Stimulated activated naive B cell treated with anti-CD40 and anti-IgM and Interleukin-4, amounts not matched to agents 10 μg/mL and 1 μg/mL and 100 μg/mL, for 72 hours (primary cell): Measurements from ENCODE around the gene OR4D2.
"Not testable (repeated sequence)": the region's sequence is repeated elsewhere in the genome, so short reads cannot be mapped to it uniquely, and the experiment has no call there.

Experiments used
- ATAC-seq, 2 donors: fragments of 150-1000 bp; cut with Tn5 transposase; replicated peaks; 2 replicates each; pipeline ENCODE4 v1.10.0; 2021; ENCODE audit warnings: moderate library complexity in 1 of 2
- DNase-seq: peaks from one replicate; pipeline ENCODE4 v3.0.0; 2021
- H3K27ac Mint-ChIP-seq: one replicate; pipeline ENCODE4 v1.8.0; 2022; ENCODE audit warnings: mild to moderate bottlenecking, mixed read lengths
- H3K27me3 Mint-ChIP-seq, 2 donors: one replicate each; pipeline ENCODE4 v1.8.0; 2022; ENCODE audit warnings: mixed read lengths in 2 of 2
- H3K36me3 Mint-ChIP-seq, 2 donors: one replicate each; pipeline ENCODE4 v1.8.0; 2022; ENCODE audit warnings: mixed read lengths in 2 of 2, mild to moderate bottlenecking in 1 of 2
- H3K4me1 Mint-ChIP-seq, 2 donors: one replicate each; pipeline ENCODE4 v1.8.0; 2022; ENCODE audit warnings: mixed read lengths in 2 of 2, mild to moderate bottlenecking in 1 of 2
- H3K4me3 Mint-ChIP-seq, 2 donors: one replicate each; pipeline ENCODE4 v1.8.0; 2022; ENCODE audit warnings: mild to moderate bottlenecking in 2 of 2, mixed read lengths in 2 of 2, moderate library complexity in 1 of 2
- H3K9me3 Mint-ChIP-seq, 2 donors: one replicate each; pipeline ENCODE4 v1.8.0; 2022; ENCODE audit warnings: mixed read lengths in 2 of 2, mild to moderate bottlenecking in 1 of 2

The OR4D2 gene

GRCh38 chr17:58166682-58167081, at the start of gene OR4D2:
Gene OR4D2 (plus strand): TSS chr17:58166982. CDS start chr17:58169656, 2,674 bp downstream.
- no peak within 1 kb of the TSS for H3K4me3 Mint-ChIP-seq

GRCh38 chr17:58117382-58117781, 49.4 kb upstream of the OR4D2 start:
- no peak for ATAC-seq
- H3K27me3 Mint-ChIP-seq = peaks cover 31 to 49% of the 10 kb centered on the region in 2 donors
- H3K4me3 Mint-ChIP-seq = no peak overlapping the region
- no peaks in the 10 kb centered on the region for H3K9me3 Mint-ChIP-seq
- no peak for DNase-seq
- H3K27ac Mint-ChIP-seq = no peak overlapping the region
- H3K4me1 Mint-ChIP-seq = no peaks in the 10 kb centered on the region
- H3K36me3 Mint-ChIP-seq = no peaks in the 10 kb centered on the region

More at GRCh38 chr17:58166682-58167081, at the start of gene OR4D2:
- H3K9me3 Mint-ChIP-seq = peaks cover 0 to 4% of the 10 kb centered on the region in 2 donors
- peaks cover 0 to 4% of the 10 kb centered on the region in 2 donors for H3K36me3 Mint-ChIP-seq
- no peak for DNase-seq
- no peak for ATAC-seq
- H3K4me1 Mint-ChIP-seq = no peaks in the 10 kb centered on the region
- H3K27ac Mint-ChIP-seq = no peak within 1 kb of the TSS
- H3K27me3 Mint-ChIP-seq = peaks cover 45 to 54% of the 10 kb centered on the region in 2 donors

- Mint-ChIP-seq H3K4me3 (no peak overlapping the region), H3K9me3 (no peaks in the 10 kb centered on the region), H3K4me1 (no peaks in the 10 kb centered on the region), H3K27me3 (peaks cover 36 to 43% of the 10 kb centered on the region in 2 donors), H3K36me3 (no peaks in the 10 kb centered on the region), H3K27ac (no peak overlapping the region)
- ATAC-seq (no peak), DNase-seq (no peak)
These were observed 47.3 kb upstream of the OR4D2 start for GRCh38 chr17:58119491-58119890.

- no peaks in the 10 kb centered on the region for H3K9me3 Mint-ChIP-seq
- no peak overlapping the region for H3K27ac Mint-ChIP-seq
- no peak for ATAC-seq
- H3K4me1 Mint-ChIP-seq = no peaks in the 10 kb centered on the region
- H3K27me3 Mint-ChIP-seq = peaks cover 33 to 39% of the 10 kb centered on the region in 2 donors
- no peak overlapping the region for H3K4me3 Mint-ChIP-seq
- H3K36me3 Mint-ChIP-seq = no peaks in the 10 kb centered on the region
- no peak for DNase-seq
These were observed 46.5 kb upstream of the OR4D2 start for GRCh38 chr17:58120195-58120822.

DNA sequence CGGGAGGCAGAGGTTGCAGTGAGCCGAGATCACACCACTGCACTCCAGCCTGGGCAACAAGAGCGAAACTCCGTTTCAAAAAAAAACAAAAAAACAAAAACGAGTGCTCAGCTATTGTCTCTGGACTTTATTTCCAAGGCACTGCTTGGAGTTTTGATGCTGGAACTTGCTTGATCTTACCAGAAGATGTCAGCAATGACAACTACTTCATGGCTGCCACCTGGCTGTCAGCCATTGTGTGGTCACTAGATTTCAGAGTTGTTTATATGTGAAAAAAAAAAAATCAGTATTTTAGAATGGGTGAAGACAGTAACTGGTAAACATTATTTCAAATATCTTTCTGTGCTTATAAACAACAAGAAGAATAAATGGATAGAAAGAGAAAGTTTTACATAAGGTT, 44.9 kb upstream of the OR4D2 start:
- H3K9me3 Mint-ChIP-seq = no peaks in the 10 kb centered on the region
- no peak overlapping the region for H3K4me3 Mint-ChIP-seq
- DNase-seq (no peak), ATAC-seq (no peak)
- no peaks in the 10 kb centered on the region for H3K4me1 Mint-ChIP-seq
- no peaks in the 10 kb centered on the region for H3K36me3 Mint-ChIP-seq
- no peak overlapping the region for H3K27ac Mint-ChIP-seq
- peaks cover 33 to 37% of the 10 kb centered on the region in 2 donors for H3K27me3 Mint-ChIP-seq

DNA sequence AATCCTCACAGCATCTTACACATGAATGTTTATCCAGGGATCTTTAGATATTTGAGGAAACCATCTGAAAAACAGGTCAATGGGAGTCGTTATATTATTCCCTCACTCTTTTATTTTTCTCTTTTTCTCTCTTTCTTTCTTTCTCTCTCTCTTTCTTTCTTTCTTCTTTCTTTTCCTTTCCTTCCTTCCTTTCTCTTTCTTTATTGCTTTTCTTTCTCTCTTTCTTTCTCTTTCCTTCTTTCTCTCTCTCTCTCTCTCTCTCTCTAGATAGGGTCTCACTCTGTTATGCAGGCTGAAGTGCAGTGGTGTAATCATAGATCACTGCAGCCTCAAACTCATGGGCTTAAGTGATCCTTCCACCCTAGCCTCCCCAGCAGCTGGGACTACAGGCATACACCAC, 38.9 kb upstream of the OR4D2 start:
- H3K27me3 Mint-ChIP-seq = peaks cover 33 to 49% of the 10 kb centered on the region in 2 donors
- ATAC-seq (no peak), DNase-seq (no peak)
- H3K27ac Mint-ChIP-seq = no peak overlapping the region
- H3K9me3 Mint-ChIP-seq = no peaks in the 10 kb centered on the region
- H3K4me1 Mint-ChIP-seq = no peaks in the 10 kb centered on the region
- no peak overlapping the region for H3K4me3 Mint-ChIP-seq
- H3K36me3 Mint-ChIP-seq = no peaks in the 10 kb centered on the region

GRCh38 chr17:58132697-58133096, 34.1 kb upstream of the OR4D2 start:
- Mint-ChIP-seq H3K27me3 (peaks cover 51 to 76% of the 10 kb centered on the region in 2 donors), H3K9me3 (peaks cover 6 to 13% of the 10 kb centered on the region in 2 donors)
- ATAC-seq, DNase-seq, H3K27ac Mint-ChIP-seq, H3K4me1 Mint-ChIP-seq, H3K4me3 Mint-ChIP-seq, H3K36me3 Mint-ChIP-seq: not testable (repeated sequence)

GRCh38 chr17:58136669-58137279, 30.0 kb upstream of the OR4D2 start:
- no peaks in the 10 kb centered on the region for H3K36me3 Mint-ChIP-seq
- DNase-seq (no peak), ATAC-seq (no peak)
- H3K4me3 Mint-ChIP-seq = no peak overlapping the region
- H3K4me1 Mint-ChIP-seq = peaks cover 2 to 6% of the 10 kb centered on the region in 2 donors
- H3K9me3 Mint-ChIP-seq = peaks cover 6 to 13% of the 10 kb centered on the region in 2 donors
- peaks cover 48 to 76% of the 10 kb centered on the region in 2 donors for H3K27me3 Mint-ChIP-seq
- H3K27ac Mint-ChIP-seq = no peak overlapping the region

DNA sequence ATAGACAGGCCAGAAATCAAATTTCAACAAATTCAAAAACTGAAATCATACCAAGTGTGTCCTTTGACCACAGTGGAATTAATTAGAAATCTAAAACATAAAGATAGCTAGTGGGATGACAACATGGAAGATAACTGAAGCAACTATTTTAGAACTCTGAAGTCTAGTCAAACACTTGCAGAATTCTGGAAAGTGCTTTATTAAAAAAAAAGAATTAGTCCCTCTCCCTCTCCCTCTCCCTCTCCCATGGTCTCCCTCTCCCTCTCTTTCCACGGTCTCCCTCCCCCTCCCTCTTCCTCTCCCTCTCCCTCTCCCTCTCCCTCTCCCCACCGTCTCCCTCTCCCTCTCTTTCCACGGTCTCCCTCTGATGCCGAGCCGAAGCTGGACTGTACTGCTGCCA, 25.3 kb upstream of the OR4D2 start:
- Mint-ChIP-seq H3K9me3 (peaks cover 25 to 26% of the 10 kb centered on the region in 2 donors), H3K27me3 (peaks cover 40 to 69% of the 10 kb centered on the region in 2 donors), H3K4me1 (no peaks in the 10 kb centered on the region), H3K27ac (no peak overlapping the region), H3K4me3 (no peak overlapping the region), H3K36me3 (peaks cover 6 to 9% of the 10 kb centered on the region in 2 donors)
- ATAC-seq = no peak
- DNase-seq = no peak

DNA sequence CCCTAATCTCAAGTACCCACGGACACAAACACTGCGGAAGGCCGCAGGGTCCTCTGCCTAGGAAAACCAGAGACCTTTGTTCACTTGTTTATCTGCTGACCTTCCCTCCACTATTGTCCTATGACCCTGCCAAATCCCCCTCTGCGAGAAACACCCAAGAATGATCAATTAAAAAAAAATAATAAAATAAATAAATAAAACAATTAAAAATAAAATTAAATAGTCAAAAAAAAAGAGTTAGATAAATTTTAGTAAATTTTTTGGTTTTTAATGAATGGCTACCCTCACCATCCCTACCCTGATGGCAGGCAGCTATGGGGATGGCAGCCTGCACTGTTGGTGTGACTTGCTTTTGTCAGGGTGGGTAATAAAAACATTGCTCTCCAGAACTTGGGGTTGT, 23.4 kb upstream of the OR4D2 start:
- not testable (repeated sequence) for ATAC-seq, DNase-seq, H3K27ac Mint-ChIP-seq, H3K36me3 Mint-ChIP-seq, H3K4me1 Mint-ChIP-seq, H3K4me3 Mint-ChIP-seq
- Mint-ChIP-seq H3K9me3 (peaks cover 20 to 28% of the 10 kb centered on the region in 2 donors), H3K27me3 (peaks cover 34 to 66% of the 10 kb centered on the region in 2 donors)

DNA sequence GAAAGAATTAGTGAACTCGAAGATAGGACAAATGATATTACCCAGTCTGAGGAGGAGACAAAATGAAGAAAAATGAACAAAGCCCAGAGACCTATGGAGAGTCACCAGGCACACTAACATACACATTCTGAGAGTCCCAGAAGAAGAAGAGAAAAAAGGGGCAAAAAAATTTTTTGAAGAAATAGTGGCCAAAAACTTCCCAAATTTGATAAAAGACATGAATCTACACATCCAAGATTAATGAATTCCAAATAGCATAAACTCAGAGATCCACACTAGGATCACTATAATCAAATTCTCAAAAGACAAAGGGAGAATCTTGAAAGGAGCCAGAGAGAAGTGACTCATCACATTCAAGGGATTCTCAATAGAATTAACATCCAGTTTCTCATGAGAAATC, 22.0 kb upstream of the OR4D2 start:
- no peak overlapping the region for H3K27ac Mint-ChIP-seq
- ATAC-seq (no peak), DNase-seq (no peak)
- peaks cover 43 to 65% of the 10 kb centered on the region in 2 donors for H3K27me3 Mint-ChIP-seq
- no peaks in the 10 kb centered on the region for H3K4me1 Mint-ChIP-seq
- peaks cover 6 to 9% of the 10 kb centered on the region in 2 donors for H3K36me3 Mint-ChIP-seq
- H3K9me3 Mint-ChIP-seq = peaks cover 20 to 28% of the 10 kb centered on the region in 2 donors
- H3K4me3 Mint-ChIP-seq = no peak overlapping the region

- H3K9me3 Mint-ChIP-seq = peaks cover 20 to 28% of the 10 kb centered on the region in 2 donors
- H3K4me3 Mint-ChIP-seq = no peak within 1 kb of the TSS
- H3K36me3 Mint-ChIP-seq = peaks cover 6 to 9% of the 10 kb centered on the region in 2 donors
- DNase-seq = no peak
- peaks cover 0 to 7% of the 10 kb centered on the region in 2 donors for H3K4me1 Mint-ChIP-seq
- no peak for ATAC-seq
- no peak within 1 kb of the TSS for H3K27ac Mint-ChIP-seq
- H3K27me3 Mint-ChIP-seq = peaks cover 42 to 51% of the 10 kb centered on the region in 2 donors
These were observed 18.8 kb upstream of the OR4D2 start, which contains the start of gene OR4D1 for GRCh38 chr17:58147930-58148434. Gene OR4D1 (plus strand): TSS chr17:58148384. CDS start chr17:58155154, 6,770 bp downstream.

DNA sequence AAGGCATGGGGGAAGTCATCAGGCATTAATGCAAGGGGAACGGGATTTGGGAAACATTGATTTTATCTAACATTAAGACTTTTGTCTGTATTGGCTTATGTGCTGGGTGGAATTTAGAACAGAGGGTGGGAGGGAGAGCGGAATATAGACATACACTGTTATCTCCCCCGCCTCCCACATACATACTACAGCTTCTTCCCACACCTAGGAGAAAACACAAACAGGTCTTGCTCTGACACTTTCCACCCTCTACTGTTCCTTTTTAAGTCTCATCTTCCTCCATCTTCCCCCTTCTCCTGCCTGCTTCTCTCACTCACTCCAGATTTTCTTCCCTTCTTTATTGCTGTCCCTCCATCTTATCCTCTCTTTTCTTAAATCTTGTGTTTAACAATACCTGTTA, 18.2 kb upstream of the OR4D2 start:
- Mint-ChIP-seq H3K4me1 (peaks cover 0 to 9% of the 10 kb centered on the region in 2 donors), H3K27ac (no peak overlapping the region), H3K36me3 (peaks cover 6 to 9% of the 10 kb centered on the region in 2 donors), H3K9me3 (peaks cover 20 to 28% of the 10 kb centered on the region in 2 donors), H3K4me3 (no peak overlapping the region), H3K27me3 (peaks cover 41 to 50% of the 10 kb centered on the region in 2 donors)
- DNase-seq (no peak), ATAC-seq (no peak)

- Mint-ChIP-seq H3K27ac (no peak overlapping the region), H3K36me3 (peaks cover 0 to 2% of the 10 kb centered on the region in 2 donors), H3K4me3 (no peak overlapping the region), H3K9me3 (peaks cover 9 to 13% of the 10 kb centered on the region in 2 donors), H3K4me1 (peaks cover 0 to 9% of the 10 kb centered on the region in 2 donors), H3K27me3 (peaks cover 34 to 47% of the 10 kb centered on the region in 2 donors)
- DNase-seq (no peak), ATAC-seq (no peak)
These were observed 16.4 kb upstream of the OR4D2 start for GRCh38 chr17:58150394-58150793.

DNA sequence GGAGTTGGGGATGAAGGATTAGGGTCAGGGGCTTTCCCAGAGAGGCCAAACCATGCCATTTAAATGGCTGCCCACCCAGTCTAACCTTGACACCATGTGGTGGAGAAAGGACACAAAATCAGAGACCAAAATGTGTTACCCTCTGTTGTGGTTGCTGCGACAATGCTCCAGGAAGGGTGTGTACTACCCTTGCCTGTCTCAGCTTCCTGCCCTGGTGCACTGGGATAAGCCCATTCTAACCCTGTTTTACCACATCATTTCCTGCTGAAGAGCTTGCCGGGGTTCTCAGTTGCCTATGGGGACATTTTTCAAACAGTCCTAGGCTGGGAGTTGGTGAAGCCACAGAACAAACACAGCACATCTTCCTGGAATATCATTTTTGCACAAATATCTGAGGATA, 13.7 kb upstream of the OR4D2 start:
- ATAC-seq (no peak), DNase-seq (no peak)
- Mint-ChIP-seq H3K9me3 (no peaks in the 10 kb centered on the region), H3K4me3 (no peak overlapping the region), H3K27ac (no peak overlapping the region), H3K27me3 (peaks cover 42 to 47% of the 10 kb centered on the region in 2 donors), H3K36me3 (no peaks in the 10 kb centered on the region), H3K4me1 (peaks cover 7 to 20% of the 10 kb centered on the region in 2 donors)
